WTC11 (cell line): ENCODE measurements around the gene CARD6. TPM values are rescaled to one million over a fixed set of nuclear protein-coding genes. Genes with fewer than 3 reads are reported as not detected.

Source experiments
- ATAC-seq: fragments of 200-7000 bp; cut with Tn5 transposase; 2 replicates; pipeline ENCODE4 v1.10.0; 2021; ENCODE audit warnings: mild to moderate bottlenecking, moderate library complexity
- CTCF ChIA-PET: fragments of 300-600 bp; sonication (Branson Sonifier 250); formaldehyde crosslinking; loops from one replicate; lab custom pipeline; 2021; ENCODE audit warnings: antibody characterized with exemption; lab: Charles Lee
- POLR2A ChIA-PET: fragments of 350-600 bp; sonication (Branson Sonifier 250); formaldehyde crosslinking; loops from one replicate; lab custom pipeline; 2021; ENCODE audit warnings: antibody characterized with exemption; lab: Charles Lee
- DNase-seq: peaks from one replicate; pipeline ENCODE4 v3.0.0; 2021; ENCODE audit warnings: low spot score
- H3K27ac Mint-ChIP-seq: 2 replicates; pipeline ENCODE4 v1.8.0; 2021; ENCODE audit warnings: mixed read lengths
- H3K27me3 Mint-ChIP-seq: 2 replicates; pipeline ENCODE4 v1.8.0; 2021; ENCODE audit warnings: low read depth, mild to moderate bottlenecking, moderate library complexity, mixed read lengths
- H3K36me3 Mint-ChIP-seq: 2 replicates; pipeline ENCODE4 v1.8.0; 2021; ENCODE audit warnings: mixed read lengths
- H3K4me1 Mint-ChIP-seq: 2 replicates; pipeline ENCODE4 v1.8.0; 2022; ENCODE audit warnings: mixed read lengths
- H3K4me3 Mint-ChIP-seq: 2 replicates; pipeline ENCODE4 v1.8.0; 2021; ENCODE audit warnings: mild to moderate bottlenecking, moderate library complexity, mixed read lengths
- H3K9me3 Mint-ChIP-seq: 2 replicates; pipeline ENCODE4 v1.8.0; 2021; ENCODE audit warnings: mixed read lengths
- AR ChIP-seq: fragments of 250-450 bp; sonication (Bioruptor Pico); IDR thresholded peaks from 2 replicates; pipeline ENCODE4 v1.9.0; 2021; ENCODE audit warnings: mild to moderate bottlenecking
- ATF3 ChIP-seq: sonication (generic); formaldehyde crosslinking; conservative IDR thresholded peaks from 2 replicates; pipeline ENCODE4 v1.8.1; 2022; ENCODE audit warnings: mild to moderate bottlenecking, missing genetic modification reagents
- CBFB ChIP-seq: sonication (generic); formaldehyde crosslinking; IDR thresholded peaks from 2 replicates; pipeline ENCODE4 v1.8.1; 2022; ENCODE audit warnings: mild to moderate bottlenecking, low read depth, missing genetic modification reagents
- CDX4 ChIP-seq: fragments of 250-450 bp; sonication (Bioruptor Pico); IDR thresholded peaks from 2 replicates; pipeline ENCODE4 v1.9.0; 2021; ENCODE audit warnings: moderate library complexity, mild to moderate bottlenecking, inconsistent platforms, borderline replicate concordance
- GTF2I ChIP-seq: fragments of 250-450 bp; sonication (Bioruptor Pico); conservative IDR thresholded peaks from 2 replicates; pipeline ENCODE4 v1.4.0; 2021; ENCODE audit warnings: mild to moderate bottlenecking
- NR1H2 ChIP-seq: sonication (generic); formaldehyde crosslinking; IDR thresholded peaks from 2 replicates; pipeline ENCODE4 v1.9.0; 2021; ENCODE audit warnings: mild to moderate bottlenecking, moderate library complexity, missing genetic modification reagents
- NR3C1 ChIP-seq: sonication (generic); formaldehyde crosslinking; conservative IDR thresholded peaks from 2 replicates; pipeline ENCODE4 v1.8.1; 2023; ENCODE audit warnings: low read depth, mild to moderate bottlenecking, missing genetic modification reagents
- OVOL2 ChIP-seq: fragments of 250-450 bp; sonication (Bioruptor Pico); IDR thresholded peaks from 2 replicates; pipeline ENCODE4 v1.9.0; 2021; ENCODE audit warnings: mild to moderate bottlenecking, borderline replicate concordance
- TEAD1 ChIP-seq: sonication (generic); formaldehyde crosslinking; IDR thresholded peaks from 2 replicates; pipeline ENCODE4 v1.8.0; 2022; ENCODE audit warnings: mild to moderate bottlenecking, missing genetic modification reagents
- TEAD4 ChIP-seq: sonication (generic); formaldehyde crosslinking; IDR thresholded peaks from 2 replicates; pipeline ENCODE4 v1.8.0; 2022; ENCODE audit warnings: mild to moderate bottlenecking, missing genetic modification reagents
- ZMAT4 ChIP-seq: fragments of 250-450 bp; sonication (Bioruptor Pico); IDR thresholded peaks from 2 replicates; pipeline ENCODE4 v1.9.0; 2021; ENCODE audit warnings: mild to moderate bottlenecking
- ZNF532 ChIP-seq: fragments of 250-450 bp; sonication (Bioruptor Pico); IDR thresholded peaks from 2 replicates; pipeline ENCODE4 v1.9.0; 2021; ENCODE audit warnings: mild to moderate bottlenecking, borderline replicate concordance
- total RNA-seq: library from RNA; stranded (reverse); gene quantifications from 3 replicates; pipeline ENCODE4 v1.2.3, GENCODE V29; 2021
- TF ChIP-seq, protein P1 (sequence below): sonication (generic); formaldehyde crosslinking; IDR thresholded peaks from 2 replicates; pipeline ENCODE4 v1.8.1; 2023; ENCODE audit warnings: mild to moderate bottlenecking, missing genetic modification reagents
- TF ChIP-seq, protein P2 (sequence below): sonication (generic); formaldehyde crosslinking; IDR thresholded peaks from 2 replicates; pipeline ENCODE4 v1.8.0; 2022; ENCODE audit warnings: missing genetic modification reagents
- TF ChIP-seq, protein P3 (sequence below): sonication (generic); formaldehyde crosslinking; IDR thresholded peaks from 2 replicates; pipeline ENCODE4 v1.8.0; 2022; ENCODE audit warnings: mild to moderate bottlenecking, missing genetic modification reagents
- TF ChIP-seq, protein P4 (sequence below): sonication (generic); formaldehyde crosslinking; IDR thresholded peaks from 2 replicates; pipeline ENCODE4 v1.8.1; 2022; ENCODE audit warnings: low read depth, mild to moderate bottlenecking, moderate library complexity, missing genetic modification reagents, borderline replicate concordance
- TF ChIP-seq, protein P5 (sequence below): sonication (generic); formaldehyde crosslinking; IDR thresholded peaks from 2 replicates; pipeline ENCODE4 v1.8.1; 2023; ENCODE audit warnings: mild to moderate bottlenecking, missing genetic modification reagents, moderate library complexity

CARD6 gene
- total RNA-seq, 1 experiment from 2014 or later, result 0.24 TPM

GRCh38 chr5:40875958-40876357 lies 34.8 kb downstream of the CARD6 start:
- TF ChIP-seq CDX4 (CRISPR knock-in tag) (no peak), NR3C1 (CRISPR knock-in tag) (no peak), ZNF532 (CRISPR knock-in tag) (no peak), ATF3 (CRISPR knock-in tag) (no peak), NR1H2 (CRISPR knock-in tag) (no peak)
- TF ChIP-seq, protein P1, sequence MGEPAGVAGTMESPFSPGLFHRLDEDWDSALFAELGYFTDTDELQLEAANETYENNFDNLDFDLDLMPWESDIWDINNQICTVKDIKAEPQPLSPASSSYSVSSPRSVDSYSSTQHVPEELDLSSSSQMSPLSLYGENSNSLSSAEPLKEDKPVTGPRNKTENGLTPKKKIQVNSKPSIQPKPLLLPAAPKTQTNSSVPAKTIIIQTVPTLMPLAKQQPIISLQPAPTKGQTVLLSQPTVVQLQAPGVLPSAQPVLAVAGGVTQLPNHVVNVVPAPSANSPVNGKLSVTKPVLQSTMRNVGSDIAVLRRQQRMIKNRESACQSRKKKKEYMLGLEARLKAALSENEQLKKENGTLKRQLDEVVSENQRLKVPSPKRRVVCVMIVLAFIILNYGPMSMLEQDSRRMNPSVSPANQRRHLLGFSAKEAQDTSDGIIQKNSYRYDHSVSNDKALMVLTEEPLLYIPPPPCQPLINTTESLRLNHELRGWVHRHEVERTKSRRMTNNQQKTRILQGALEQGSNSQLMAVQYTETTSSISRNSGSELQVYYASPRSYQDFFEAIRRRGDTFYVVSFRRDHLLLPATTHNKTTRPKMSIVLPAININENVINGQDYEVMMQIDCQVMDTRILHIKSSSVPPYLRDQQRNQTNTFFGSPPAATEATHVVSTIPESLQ (CRISPR knock-in tag), result no peak
- TF ChIP-seq, protein P2, sequence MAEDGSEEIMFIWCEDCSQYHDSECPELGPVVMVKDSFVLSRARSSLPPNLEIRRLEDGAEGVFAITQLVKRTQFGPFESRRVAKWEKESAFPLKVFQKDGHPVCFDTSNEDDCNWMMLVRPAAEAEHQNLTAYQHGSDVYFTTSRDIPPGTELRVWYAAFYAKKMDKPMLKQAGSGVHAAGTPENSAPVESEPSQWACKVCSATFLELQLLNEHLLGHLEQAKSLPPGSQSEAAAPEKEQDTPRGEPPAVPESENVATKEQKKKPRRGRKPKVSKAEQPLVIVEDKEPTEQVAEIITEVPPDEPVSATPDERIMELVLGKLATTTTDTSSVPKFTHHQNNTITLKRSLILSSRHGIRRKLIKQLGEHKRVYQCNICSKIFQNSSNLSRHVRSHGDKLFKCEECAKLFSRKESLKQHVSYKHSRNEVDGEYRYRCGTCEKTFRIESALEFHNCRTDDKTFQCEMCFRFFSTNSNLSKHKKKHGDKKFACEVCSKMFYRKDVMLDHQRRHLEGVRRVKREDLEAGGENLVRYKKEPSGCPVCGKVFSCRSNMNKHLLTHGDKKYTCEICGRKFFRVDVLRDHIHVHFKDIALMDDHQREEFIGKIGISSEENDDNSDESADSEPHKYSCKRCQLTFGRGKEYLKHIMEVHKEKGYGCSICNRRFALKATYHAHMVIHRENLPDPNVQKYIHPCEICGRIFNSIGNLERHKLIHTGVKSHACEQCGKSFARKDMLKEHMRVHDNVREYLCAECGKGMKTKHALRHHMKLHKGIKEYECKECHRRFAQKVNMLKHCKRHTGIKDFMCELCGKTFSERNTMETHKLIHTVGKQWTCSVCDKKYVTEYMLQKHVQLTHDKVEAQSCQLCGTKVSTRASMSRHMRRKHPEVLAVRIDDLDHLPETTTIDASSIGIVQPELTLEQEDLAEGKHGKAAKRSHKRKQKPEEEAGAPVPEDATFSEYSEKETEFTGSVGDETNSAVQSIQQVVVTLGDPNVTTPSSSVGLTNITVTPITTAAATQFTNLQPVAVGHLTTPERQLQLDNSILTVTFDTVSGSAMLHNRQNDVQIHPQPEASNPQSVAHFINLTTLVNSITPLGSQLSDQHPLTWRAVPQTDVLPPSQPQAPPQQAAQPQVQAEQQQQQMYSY (CRISPR knock-in tag), result no peak
- Mint-ChIP-seq H3K27me3 (no peaks in the 10 kb centered on the region), H3K36me3 (peaks cover 4% of the 10 kb centered on the region; the same call in 1 of the 2 replicates), H3K27ac (no peak overlapping the region), H3K4me3 (no peak overlapping the region), H3K4me1 (peaks cover 8% of the 10 kb centered on the region), H3K9me3 (peaks cover 20% of the 10 kb centered on the region)
- DNase-seq (no peak), ATAC-seq (no peak)
- POLR2A ChIA-PET, result no interaction called here
- CTCF ChIA-PET, result no interaction called here

- POLR2A ChIA-PET, result no interaction called here
- TF ChIP-seq CBFB (CRISPR knock-in tag), result no peak
- no peak for TF ChIP-seq TEAD1 (CRISPR knock-in tag)
- TF ChIP-seq, protein P3, sequence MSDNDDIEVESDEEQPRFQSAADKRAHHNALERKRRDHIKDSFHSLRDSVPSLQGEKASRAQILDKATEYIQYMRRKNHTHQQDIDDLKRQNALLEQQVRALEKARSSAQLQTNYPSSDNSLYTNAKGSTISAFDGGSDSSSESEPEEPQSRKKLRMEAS (CRISPR knock-in tag), result no peak
- no peak for TF ChIP-seq OVOL2
- TF ChIP-seq, protein P4, sequence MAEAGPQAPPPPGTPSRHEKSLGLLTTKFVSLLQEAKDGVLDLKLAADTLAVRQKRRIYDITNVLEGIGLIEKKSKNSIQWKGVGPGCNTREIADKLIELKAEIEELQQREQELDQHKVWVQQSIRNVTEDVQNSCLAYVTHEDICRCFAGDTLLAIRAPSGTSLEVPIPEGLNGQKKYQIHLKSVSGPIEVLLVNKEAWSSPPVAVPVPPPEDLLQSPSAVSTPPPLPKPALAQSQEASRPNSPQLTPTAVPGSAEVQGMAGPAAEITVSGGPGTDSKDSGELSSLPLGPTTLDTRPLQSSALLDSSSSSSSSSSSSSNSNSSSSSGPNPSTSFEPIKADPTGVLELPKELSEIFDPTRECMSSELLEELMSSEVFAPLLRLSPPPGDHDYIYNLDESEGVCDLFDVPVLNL, result no peak
- no peak for TF ChIP-seq AR (CRISPR knock-in tag)
- TF ChIP-seq GTF2I (CRISPR knock-in tag), result no peak
- no peak for TF ChIP-seq ZMAT4 (CRISPR knock-in tag)
- TF ChIP-seq, protein P5, sequence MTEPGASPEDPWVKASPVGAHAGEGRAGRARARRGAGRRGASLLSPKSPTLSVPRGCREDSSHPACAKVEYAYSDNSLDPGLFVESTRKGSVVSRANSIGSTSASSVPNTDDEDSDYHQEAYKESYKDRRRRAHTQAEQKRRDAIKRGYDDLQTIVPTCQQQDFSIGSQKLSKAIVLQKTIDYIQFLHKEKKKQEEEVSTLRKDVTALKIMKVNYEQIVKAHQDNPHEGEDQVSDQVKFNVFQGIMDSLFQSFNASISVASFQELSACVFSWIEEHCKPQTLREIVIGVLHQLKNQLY, result no peak
- no peak for TF ChIP-seq TEAD4 (CRISPR knock-in tag)
These were observed 36.3 kb downstream of the CARD6 start for GRCh38 chr5:40877371-40877988.

More at GRCh38 chr5:40877371-40877988, 36.3 kb downstream of the CARD6 start:
- Mint-ChIP-seq H3K4me1 (no peaks in the 10 kb centered on the region), H3K9me3 (peaks cover 25% of the 10 kb centered on the region), H3K27me3 (peaks cover 4% of the 10 kb centered on the region; the same call in 1 of the 2 replicates), H3K4me3 (no peak overlapping the region), H3K36me3 (peaks cover 16% of the 10 kb centered on the region), H3K27ac (no peak overlapping the region)
- CTCF ChIA-PET, result no interaction called here
- ATAC-seq, result no peak
- no peak for DNase-seq
